ENCODE measurements around the gene SGPL1.
"Not testable (repeated sequence)": the region's sequence is repeated elsewhere in the genome, so short reads cannot be mapped to it uniquely, and the experiment has no call there.

The SGPL1 gene

GRCh38 chr10:70846795-70847194 is 31.0 kb downstream of the SGPL1 start:
- DNase-seq: no peak

DNA sequence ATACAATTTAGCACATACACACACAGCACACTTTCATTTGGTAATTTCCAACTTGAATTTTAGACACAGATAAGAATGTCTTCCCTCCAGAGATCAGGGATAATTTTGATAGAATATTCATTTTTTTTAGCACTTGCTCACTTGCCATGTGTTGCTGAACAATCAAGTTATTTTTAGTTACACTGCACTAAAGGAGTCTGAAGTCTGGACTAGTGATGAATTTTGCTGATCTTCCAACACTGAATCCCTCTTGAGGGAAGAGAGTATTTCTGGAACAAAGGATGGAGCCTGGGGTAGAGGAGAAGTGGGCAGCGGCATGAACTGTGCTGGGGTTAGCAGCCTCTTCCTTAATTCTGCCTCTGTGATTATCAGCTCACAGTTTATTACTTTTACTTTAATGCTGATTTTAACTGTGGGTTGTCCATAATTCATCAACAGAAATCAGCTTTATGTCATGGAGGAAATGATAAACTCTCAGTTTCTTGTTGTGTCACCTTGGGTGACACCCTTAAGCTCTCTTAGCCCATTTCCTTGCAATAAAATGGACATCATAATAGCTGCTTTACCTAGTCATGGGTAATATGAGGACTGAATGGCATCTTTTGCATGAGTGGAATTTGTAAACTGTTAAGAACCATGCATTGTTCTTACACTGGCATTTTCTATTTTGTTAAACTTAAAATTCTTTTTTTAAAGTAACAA is 32.1 kb downstream of the SGPL1 start:
- DNase-seq: no peak

GRCh38 chr10:70849582-70850016 is 33.9 kb downstream of the SGPL1 start:
- DNase-seq: no peak

GRCh38 chr10:70850097-70850496 is 34.3 kb downstream of the SGPL1 start:
- DNase-seq: no peak

- DNase-seq: no peak
These were observed 36.1 kb downstream of the SGPL1 start for GRCh38 chr10:70851597-70852475.

- no peak for DNase-seq
These were observed 37.3 kb downstream of the SGPL1 start for GRCh38 chr10:70853038-70853437.

- no peak for DNase-seq
These were observed 37.7 kb downstream of the SGPL1 start for GRCh38 chr10:70853457-70853856.

- no peak for DNase-seq
These were observed 40.7 kb downstream of the SGPL1 start for GRCh38 chr10:70856454-70856853.

- DNase-seq: no peak
These were observed 43.0 kb downstream of the SGPL1 start for GRCh38 chr10:70858759-70859158.

DNA sequence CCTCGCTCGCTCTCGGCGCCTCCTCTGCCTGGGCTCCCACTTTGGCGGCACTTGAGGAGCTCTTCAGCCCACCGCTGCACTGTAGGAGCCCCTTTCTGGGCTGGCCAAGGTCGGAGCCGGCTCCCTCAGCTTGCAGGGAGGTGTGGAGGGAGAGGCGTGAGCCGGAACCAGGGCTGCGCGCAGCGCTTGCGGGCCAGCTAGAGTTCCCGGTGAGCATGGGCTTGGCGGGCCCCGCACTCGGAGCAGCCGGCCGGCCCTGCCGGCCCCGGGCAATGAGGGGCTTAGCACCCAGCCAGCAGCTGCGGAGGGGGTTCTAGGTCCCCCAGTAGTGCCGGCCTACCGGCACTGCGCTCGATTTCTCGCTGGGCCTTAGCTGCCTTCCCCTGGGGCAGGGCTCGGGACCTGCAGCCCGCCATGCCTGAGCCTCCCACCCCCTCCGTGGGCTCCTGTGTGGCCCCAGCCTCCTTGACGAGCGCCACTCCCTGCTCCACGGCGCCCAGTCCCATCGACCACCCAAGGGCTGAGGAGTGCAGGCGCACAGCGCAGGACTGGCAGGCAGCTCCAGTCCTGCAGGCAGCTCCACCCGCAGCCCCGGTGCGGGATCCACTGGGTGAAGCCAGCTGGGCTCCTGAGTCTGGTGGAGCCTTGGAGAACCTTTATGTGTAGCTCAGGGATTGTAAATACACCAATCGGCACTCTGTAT is 45.9 kb downstream of the SGPL1 start:
- DNase-seq: not testable (repeated sequence)

- DNase-seq: no peak
These were observed 47.9 kb downstream of the SGPL1 start for GRCh38 chr10:70863470-70864160.

DNA sequence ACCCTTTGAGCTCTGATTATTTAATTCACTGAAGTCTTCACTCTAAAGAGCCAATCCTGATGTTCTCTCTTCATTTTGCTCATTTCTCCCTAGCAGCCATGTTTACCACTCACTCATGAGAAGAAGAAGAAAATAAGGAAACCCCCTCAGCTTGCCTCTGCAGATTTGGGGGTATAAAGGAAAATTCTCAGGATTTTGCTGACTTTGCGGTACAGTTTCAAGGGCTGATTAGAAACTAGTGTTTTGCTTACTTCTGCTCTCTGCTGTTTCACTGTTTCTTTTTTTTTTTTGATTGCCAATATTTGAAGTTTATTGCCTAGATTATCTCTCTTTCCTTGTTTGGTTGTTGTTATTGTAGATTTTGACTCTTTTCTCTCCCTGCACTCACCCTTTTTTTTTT is 49.2 kb downstream of the SGPL1 start:
- no peak for DNase-seq

DNA sequence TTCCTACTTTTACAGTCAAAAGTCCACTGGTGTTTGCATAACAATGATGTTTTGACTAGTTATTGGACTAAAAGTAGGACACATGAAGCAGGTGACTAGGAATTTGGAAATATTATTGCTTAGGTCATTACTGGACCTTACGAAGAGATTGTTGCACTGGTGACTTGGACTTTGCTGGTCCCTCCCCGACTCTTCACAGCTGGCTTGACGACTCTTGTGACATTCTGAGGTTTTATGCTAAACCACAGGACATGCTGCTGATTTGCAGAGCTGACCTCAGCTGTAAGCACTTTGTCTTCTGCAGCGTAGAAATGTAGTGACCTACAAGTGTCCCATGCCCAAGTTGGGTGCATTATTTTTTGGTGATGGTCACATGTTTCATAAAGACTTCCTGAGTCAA is 50.7 kb downstream of the SGPL1 start:
- DNase-seq: no peak

DNA sequence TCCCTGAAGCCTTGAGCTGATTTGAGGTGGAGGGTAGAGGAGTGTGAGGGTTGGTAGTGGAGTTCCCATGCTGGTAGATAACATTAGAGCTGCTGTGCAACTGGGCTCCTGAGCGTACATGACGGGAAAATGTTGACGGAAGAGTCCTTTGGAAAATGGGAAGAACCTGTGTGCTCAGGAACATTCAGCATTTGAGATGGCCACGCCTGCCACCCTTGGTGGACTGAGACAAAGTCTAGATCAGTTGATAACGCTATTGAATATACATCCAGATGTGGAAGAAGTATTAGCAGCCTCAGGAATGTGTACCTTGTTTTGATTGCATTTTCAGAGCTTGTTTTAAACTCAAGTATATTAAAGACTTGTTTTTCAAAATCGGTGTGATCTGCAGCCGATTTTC is 56.5 kb downstream of the SGPL1 start:
- DNase-seq: no peak

DNA sequence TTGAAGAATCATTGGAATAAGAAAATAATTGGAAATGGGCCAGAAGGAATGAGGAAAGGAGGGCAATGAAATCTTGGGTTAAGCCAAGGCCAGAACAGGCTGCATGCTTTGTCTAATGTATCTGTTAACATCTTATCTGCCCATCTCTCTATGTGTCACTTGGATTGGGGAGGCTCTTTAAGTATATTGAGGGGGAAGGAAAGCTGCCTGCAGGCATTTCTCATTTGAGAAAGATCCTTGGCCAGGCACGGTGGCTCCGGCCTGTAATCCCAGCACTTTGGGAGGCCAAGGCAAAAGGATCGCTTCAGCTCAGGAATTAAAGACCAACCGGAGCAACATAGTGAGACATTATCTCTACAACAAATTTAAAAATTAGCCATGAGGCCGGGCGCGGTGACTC is 58.3 kb downstream of the SGPL1 start:
- DNase-seq: no peak

- DNase-seq: no peak
These were observed 63.5 kb downstream of the SGPL1 start for GRCh38 chr10:70879207-70879606.

GRCh38 chr10:70880077-70880534 is 64.4 kb downstream of the SGPL1 start:
- no peak for DNase-seq

DNA sequence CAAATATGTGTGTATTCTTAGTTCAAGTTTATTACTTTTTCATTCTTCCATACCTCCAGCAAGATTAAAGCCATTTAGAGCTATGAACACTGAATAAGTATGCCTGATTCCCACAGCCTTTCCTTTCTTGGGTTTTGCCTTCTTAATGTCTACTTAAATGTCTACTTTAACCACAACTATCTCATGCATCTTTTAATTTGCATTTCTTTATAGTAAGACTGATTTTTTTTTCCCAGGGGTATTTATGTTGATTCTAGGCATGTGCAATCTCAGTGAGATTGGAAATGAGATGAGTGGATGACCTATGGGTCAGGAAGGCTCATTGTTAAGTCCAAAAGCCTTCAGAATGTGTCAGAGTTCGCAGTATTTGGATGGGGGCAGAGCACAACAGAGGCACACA is 69.0 kb downstream of the SGPL1 start:
- DNase-seq: no peak

DNA sequence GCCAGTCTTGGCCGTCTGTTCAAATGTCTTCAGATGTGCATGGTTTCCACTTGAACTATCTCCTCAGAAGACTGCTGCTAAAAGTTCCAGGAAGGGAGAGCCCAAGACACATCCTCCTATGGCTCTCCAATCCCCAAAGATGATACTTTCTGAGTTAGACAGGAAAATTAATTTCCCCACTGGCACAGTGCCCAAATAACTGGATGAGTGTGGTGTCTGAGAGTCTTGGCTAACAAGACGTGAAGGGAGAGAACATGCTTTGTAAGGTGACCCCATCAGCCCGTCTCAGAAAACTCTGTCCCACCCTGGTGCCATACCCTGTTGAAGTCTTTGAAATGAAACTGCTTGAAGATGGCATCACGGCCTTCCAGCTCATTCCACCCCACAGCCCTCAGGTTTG is 69.7 kb downstream of the SGPL1 start:
- no peak for DNase-seq

GRCh38 chr10:70885931-70886903 is 70.5 kb downstream of the SGPL1 start:
- DNase-seq: no peak

GRCh38 chr10:70886921-70887665 is 71.3 kb downstream of the SGPL1 start:
- no peak for DNase-seq

All from NCI-H524 treated with DMSO at 0.1 percent for 48 hours (cell line).